Upper lobe of left lung (tissue), 4 donors: Measurements from ENCODE around the gene C3orf18.

Source experiments
- CTCF ChIP-seq, 6 experiments: fragments of 450-650 bp in 4 of 6; fragments of 200-600 bp in 2 of 6; sonication (generic) in 2 of 6; IDR thresholded peaks; one replicate each; pipeline ENCODE4 v1.5.1; 2016 to 2019; ENCODE audit warnings: antibody characterized with exemption in 6 of 6
- EP300 ChIP-seq, 4 donors: sonication (generic); formaldehyde crosslinking; IDR thresholded peaks; one replicate each; pipeline ENCODE4 v1.5.1; 2017; ENCODE audit warnings: antibody characterized with exemption in 4 of 4, control low read depth in 2 of 4
- POLR2A ChIP-seq, 4 donors: fragments of 450-650 bp; IDR thresholded peaks; one replicate each; pipeline ENCODE4 v1.5.1; 2016 to 2017; ENCODE audit warnings: antibody characterized with exemption in 4 of 4, mild to moderate bottlenecking in 2 of 4
- POLR2AphosphoS5 ChIP-seq, 2 donors: sonication (generic); formaldehyde crosslinking; IDR thresholded peaks; one replicate each; pipeline ENCODE4 v1.5.1; 2017; ENCODE audit warnings: antibody characterized with exemption in 2 of 2

- TF ChIP-seq CTCF (IDR thresholded peaks at IDR 0.05) (no peak), POLR2A (IDR thresholded peaks at IDR 0.05) (no peak), POLR2AphosphoS5 (IDR thresholded peaks at IDR 0.05) (no peak), EP300 (IDR thresholded peaks at IDR 0.05) (no peak)
Measured at GRCh38 chr3:50594253-50594785, 26.8 kb upstream of the C3orf18 start.
